DND-41 (cell line): ENCODE results near the gene TULP4.

ENCODE experiments used
- ATAC-seq: fragments of 200-7000 bp; cut with Tn5 transposase; 3 replicates; pipeline ENCODE4 v1.9.1; 2021; ENCODE audit warnings: low read depth; ENCODE audit not compliant: insufficient read depth
- DNase-seq: peaks from one replicate; pipeline ENCODE4 v3.0.0-alpha.2; 2020
- H2AFZ ChIP-seq: 2 replicates; pipeline ENCODE4 v1.6.0; 2012; ENCODE audit warnings: low read depth, low read length
- H3K27ac ChIP-seq: 2 replicates; pipeline ENCODE4 v1.5.1; 2012; ENCODE audit warnings: low read length, inconsistent platforms
- H3K27me3 ChIP-seq: fragments of 200-600 bp; sonication (generic); 2 replicates; pipeline ENCODE4 v1.6.0; 2012; ENCODE audit warnings: low read length, mild to moderate bottlenecking, inconsistent platforms; ENCODE audit not compliant: insufficient read depth, poor library complexity
- H3K36me3 ChIP-seq: 2 replicates; pipeline ENCODE4 v1.5.1; 2012; ENCODE audit warnings: low read length, inconsistent platforms; ENCODE audit not compliant: insufficient read depth
- H3K4me1 ChIP-seq: 2 replicates; pipeline ENCODE4 v1.5.1; 2012; ENCODE audit warnings: mild to moderate bottlenecking, low read length; ENCODE audit not compliant: insufficient read depth
- H3K4me2 ChIP-seq: 2 replicates; pipeline ENCODE4 v1.6.0; 2012; ENCODE audit warnings: mild to moderate bottlenecking, moderate library complexity, low read length, inconsistent platforms; ENCODE audit not compliant: insufficient read depth
- H3K4me3 ChIP-seq, 2 experiments: fragments of 200-600 bp in 1 of 2; shearing (Covaris generic) in 1 of 2; 2 replicates each; pipeline ENCODE4 v1.5.1; 2012 to 2016; ENCODE audit warnings: inconsistent platforms in 2 of 2, low read length in 2 of 2, mild to moderate bottlenecking in 2 of 2, low read depth in 1 of 2, moderate library complexity in 1 of 2
- H3K79me2 ChIP-seq: 2 replicates; pipeline ENCODE4 v1.6.0; 2012; ENCODE audit warnings: low read length, inconsistent platforms; ENCODE audit not compliant: insufficient read depth
- H3K9ac ChIP-seq: 2 replicates; pipeline ENCODE4 v1.6.0; 2012; ENCODE audit warnings: low read depth, mild to moderate bottlenecking, inconsistent platforms, low read length, moderate library complexity
- H3K9me3 ChIP-seq: 2 replicates; pipeline ENCODE4 v1.5.1; 2012; ENCODE audit warnings: low read length, moderate library complexity, mild to moderate bottlenecking, inconsistent platforms; ENCODE audit not compliant: insufficient read depth, severe bottlenecking
- H4K20me1 ChIP-seq: 2 replicates; pipeline ENCODE4 v1.6.0; 2012; ENCODE audit warnings: low read length; ENCODE audit not compliant: insufficient read depth
- CTCF ChIP-seq: IDR thresholded peaks from 2 replicates; pipeline ENCODE4 v1.5.1; 2012; ENCODE audit warnings: borderline replicate concordance, low read length, moderate library complexity, mild to moderate bottlenecking; ENCODE audit not compliant: poor library complexity, severe bottlenecking; ENCODE audit errors: extremely low read depth
- EZH2 ChIP-seq: IDR thresholded peaks from 3 replicates; pipeline ENCODE4 v1.6.1; 2012; ENCODE audit warnings: borderline replicate concordance, low read depth, mild to moderate bottlenecking, moderate library complexity, low read length, inconsistent platforms; ENCODE audit not compliant: severe bottlenecking

The TULP4 gene

DNA sequence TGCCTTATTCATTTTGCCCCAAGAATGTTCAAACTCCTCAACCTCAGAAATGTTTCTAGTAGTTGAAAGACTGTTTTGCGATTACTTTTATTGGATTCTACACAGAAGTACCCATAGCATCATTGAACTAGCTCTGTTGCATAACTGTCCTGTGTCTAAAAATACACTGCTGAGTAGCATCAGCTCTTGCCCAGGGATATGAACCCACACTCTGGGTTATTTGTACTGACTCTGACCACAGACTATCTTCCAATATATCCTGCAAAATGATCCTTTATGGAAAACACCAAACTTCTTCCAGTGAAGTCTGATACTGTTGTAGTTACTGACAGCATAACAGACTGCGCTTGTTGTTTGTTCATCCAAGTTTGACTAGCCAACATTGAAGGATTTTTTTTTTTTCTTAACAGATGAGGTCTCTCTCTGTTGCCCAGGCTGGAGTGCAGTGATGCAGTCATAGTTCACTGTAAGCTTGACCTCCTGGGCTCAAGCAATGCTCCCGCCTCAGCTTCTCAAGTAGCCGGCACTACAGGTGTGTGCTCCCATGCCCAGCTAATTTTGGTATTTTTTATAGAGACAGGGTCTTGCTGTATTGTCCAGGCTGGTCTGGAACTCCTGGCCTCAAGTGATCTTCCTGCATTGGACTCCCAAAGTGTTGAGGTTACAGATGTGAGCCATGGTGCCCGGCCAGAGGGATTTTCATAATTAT lies 49.9 kb downstream of the TULP4 start:
- Histone ChIP-seq H2AFZ (no peak overlapping the region), H3K27me3 (no peaks in the 10 kb centered on the region), H3K9me3 (no peaks in the 10 kb centered on the region), H3K4me3 (no peak overlapping the region), H3K4me1 (no peaks in the 10 kb centered on the region), H4K20me1 (peaks cover 31% of the 10 kb centered on the region), H3K27ac (no peak overlapping the region), H3K79me2 (peaks cover 8% of the 10 kb centered on the region), H3K36me3 (no peaks in the 10 kb centered on the region), H3K9ac (no peak overlapping the region), H3K4me2 (no peak overlapping the region)
- no peak for TF ChIP-seq EZH2
- TF ChIP-seq CTCF = no peak
- ATAC-seq (no peak), DNase-seq (no peak)

DNA sequence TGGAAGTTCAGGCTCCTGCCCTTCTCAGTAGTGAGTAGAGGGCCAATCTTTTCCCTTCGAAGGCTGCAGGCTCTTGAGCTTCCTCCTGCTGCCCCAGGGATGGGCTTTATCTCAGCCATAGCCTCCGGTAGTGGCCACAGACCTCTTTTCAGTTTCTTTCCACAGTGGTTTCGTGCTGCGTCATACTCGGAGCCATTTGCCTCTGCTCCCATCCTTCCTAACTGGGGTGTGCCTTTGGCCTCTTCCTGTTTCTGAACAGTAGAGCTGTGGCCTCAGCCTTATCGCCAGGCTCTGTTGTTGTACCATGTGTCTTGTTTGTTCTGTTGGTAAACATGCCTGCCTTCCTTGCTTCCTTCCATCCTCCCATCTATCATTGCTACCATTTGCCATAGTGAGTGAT lies 54.1 kb downstream of the TULP4 start:
- H2AFZ ChIP-seq = no peak overlapping the region
- H3K36me3 ChIP-seq = no peaks in the 10 kb centered on the region
- no peak overlapping the region for H3K4me3 ChIP-seq
- peaks cover 14% of the 10 kb centered on the region; the same call in 1 of the 2 replicates for H4K20me1 ChIP-seq
- no peak overlapping the region for H3K27ac ChIP-seq
- ATAC-seq (no peak), DNase-seq (no peak)
- no peaks in the 10 kb centered on the region for H3K4me1 ChIP-seq
- H3K27me3 ChIP-seq = no peaks in the 10 kb centered on the region
- H3K4me2 ChIP-seq = no peak overlapping the region
- no peak overlapping the region for H3K9ac ChIP-seq
- no peak for TF ChIP-seq EZH2
- no peak for TF ChIP-seq CTCF
- peaks cover 5% of the 10 kb centered on the region for H3K79me2 ChIP-seq
- no peaks in the 10 kb centered on the region for H3K9me3 ChIP-seq

GRCh38 chr6:158367816-158368215 lies 55.6 kb downstream of the TULP4 start:
- no peak overlapping the region for H3K4me3 ChIP-seq
- no peak overlapping the region for H3K4me2 ChIP-seq
- no peaks in the 10 kb centered on the region; the same call in 1 of the 2 replicates for H3K79me2 ChIP-seq
- no peak for ATAC-seq
- H3K9me3 ChIP-seq = no peaks in the 10 kb centered on the region
- DNase-seq = no peak
- H3K27ac ChIP-seq = no peak overlapping the region
- H3K36me3 ChIP-seq = no peaks in the 10 kb centered on the region
- no peak overlapping the region for H3K9ac ChIP-seq
- H2AFZ ChIP-seq = no peak overlapping the region
- H3K4me1 ChIP-seq = no peaks in the 10 kb centered on the region
- no peaks in the 10 kb centered on the region for H3K27me3 ChIP-seq
- TF ChIP-seq CTCF = no peak
- no peak for TF ChIP-seq EZH2
- peaks cover 8% of the 10 kb centered on the region; the same call in 1 of the 2 replicates for H4K20me1 ChIP-seq
